Right lobe of liver (tissue), 6 donors: Measurements from ENCODE around the gene EXOC3L2. TPM values are rescaled to one million over a fixed set of nuclear protein-coding genes. Genes with fewer than 3 reads are reported as not detected.
"Not testable (repeated sequence)": the region's sequence is repeated elsewhere in the genome, so short reads cannot be mapped to it uniquely, and the experiment has no call there.

Experiments used
- ATAC-seq, 4 donors: fragments of 200-7000 bp; cut with Tn5 transposase; one replicate each; pipeline ENCODE4 v1.9.1; 2020; ENCODE audit warnings: mild to moderate bottlenecking in 4 of 4, moderate library complexity in 4 of 4
- DNase-seq, 3 donors: peaks; one replicate each; pipeline ENCODE4 v3.0.0-alpha.2; 2020
- H3K27ac ChIP-seq, 3 donors: fragments of 200-600 bp; one replicate each; pipeline ENCODE4 v1.8.0; 2022
- H3K27me3 ChIP-seq, 2 donors: fragments of 200-600 bp; one replicate each; pipeline ENCODE4 v1.8.0; 2022
- H3K36me3 ChIP-seq, 4 donors: fragments of 200-600 bp; sonication (generic) in 1 of 4; one replicate each; pipeline versions ENCODE4 v1.5.1 to v1.8.0; 2017 to 2022; ENCODE audit warnings: control low read depth in 1 of 4
- H3K4me1 ChIP-seq, 4 donors: fragments of 200-600 bp; sonication (generic) in 1 of 4; one replicate each; pipeline versions ENCODE4 v1.5.1 to v1.8.0; 2017 to 2022; ENCODE audit warnings: control low read depth in 1 of 4
- H3K4me3 ChIP-seq, 3 donors: fragments of 200-600 bp; one replicate each; pipeline ENCODE4 v1.8.0; 2022
- H3K9me3 ChIP-seq, 4 donors: fragments of 200-600 bp; sonication (generic) in 1 of 4; one replicate each; pipeline versions ENCODE4 v1.5.1 to v1.8.0; 2017 to 2022; ENCODE audit warnings: control low read depth in 1 of 4
- CTCF ChIP-seq, 4 donors: fragments of 200-600 bp in 3 of 4; fragments of 450-650 bp in 1 of 4; IDR thresholded peaks; one replicate each; pipeline versions ENCODE4 v1.5.1 to v1.8.0; 2016 to 2022; ENCODE audit warnings: antibody characterized with exemption in 4 of 4, mild to moderate bottlenecking in 2 of 4
- POLR2A ChIP-seq: fragments of 450-650 bp; IDR thresholded peaks from one replicate; pipeline ENCODE4 v1.6.1; 2017; ENCODE audit warnings: antibody characterized with exemption, mild to moderate bottlenecking
- WGBS: methylation state at CpG from one replicate; pipeline ENCODE4 v1.1.6; 2018; ENCODE audit warnings: low coverage, low lambda C conversion rate; ENCODE audit not compliant: insufficient coverage; ENCODE audit errors: missing lambda C conversion rate; 5-methylcytosine and 5-hydroxymethylcytosine counted together
- intact Hi-C, 2 donors: fragments of 100-400 bp; cut with DNase I; formaldehyde crosslinking; loops; one replicate each; pipeline versions ENCODE4 v1.11.2 to v1.14.1; 2022
- total RNA-seq, 6 experiments: library from RNA; depleted of rRNA in 2 of 6; stranded (reverse); fragments of >200 nt in 2 of 6; fragmentation: NEBNext Ultra II Directional in 3 of 6; extraction: Animal tissue kit (Norgen Biotek cat#: 25700) in 3 of 6; gene quantifications; one replicate each; pipeline versions ENCODE4 v1.1.0 to v1.2.4, GENCODE V29; 2016 to 2023
- donor health status: DM: no; HTN: yes; CAD: no.
- donor health status: DM: no; HTN: no; CAD: no.
- donor health status: DM: no; HTN: no; CAD: no.
- donor health status: DM: no; HTN: yes; CAD: no.
- donor health status: DM: no; HTN: yes; CAD: no.

EXOC3L2 gene
- total RNA-seq, 6 experiments from 2014 or later = 1.8 to 6.9 (median 4.4) TPM

- Histone ChIP-seq H3K27me3 (no peaks in the 10 kb centered on the region), H3K27ac (no peak overlapping the region), H3K4me1 (no peaks in the 10 kb centered on the region), H3K36me3 (no peaks in the 10 kb centered on the region), H3K4me3 (no peak overlapping the region), H3K9me3 (no peaks in the 10 kb centered on the region)
- no peak for TF ChIP-seq CTCF (IDR thresholded peaks at IDR 0.05)
- no peak for TF ChIP-seq POLR2A
- DNase-seq = no peak
- 100% methylated on average over 1 of the region's 25 CpGs for WGBS
- intact Hi-C loops = no loop called here
- ATAC-seq = no peak
Measured at GRCh38 chr19:45238556-45238955, 6.7 kb downstream of the EXOC3L2 start.

GRCh38 chr19:45235485-45235884 lies 9.7 kb downstream of the EXOC3L2 start:
- 11% methylated on average over 8 of the region's 8 CpGs for WGBS
- H3K4me3 ChIP-seq = no peak overlapping the region
- no peaks in the 10 kb centered on the region for H3K27me3 ChIP-seq
- H3K9me3 ChIP-seq = no peaks in the 10 kb centered on the region
- TF ChIP-seq POLR2A = no peak
- TF ChIP-seq CTCF (IDR thresholded peaks at IDR 0.05) = no peak
- no peaks in the 10 kb centered on the region for H3K4me1 ChIP-seq
- no peaks in the 10 kb centered on the region for H3K36me3 ChIP-seq
- ATAC-seq (peak; percentile 23 to 62 (median 28)), DNase-seq (no peak)
- intact Hi-C loops = no loop called here
- H3K27ac ChIP-seq = no peak overlapping the region

- intact Hi-C loops = no loop called here
- Histone ChIP-seq H3K36me3 (no peaks in the 10 kb centered on the region), H3K9me3 (no peaks in the 10 kb centered on the region), H3K4me3 (no peak overlapping the region), H3K4me1 (no peaks in the 10 kb centered on the region), H3K27me3 (no peaks in the 10 kb centered on the region), H3K27ac (no peak overlapping the region)
- 22% methylated on average over 13 of the region's 93 CpGs for WGBS
- ATAC-seq (peak in 2 of 4 donors; percentile 29 to 46), DNase-seq (no peak)
- TF ChIP-seq POLR2A (no peak), CTCF (IDR thresholded peaks at IDR 0.05) (no peak)
Measured at GRCh38 chr19:45234089-45234869, 10.9 kb downstream of the EXOC3L2 start.

- 41% methylated on average over 2 of the region's 3 CpGs for WGBS
- H3K4me3 ChIP-seq = no peak overlapping the region
- H3K27ac ChIP-seq = no peak overlapping the region
- no peaks in the 10 kb centered on the region for H3K27me3 ChIP-seq
- no peaks in the 10 kb centered on the region for H3K36me3 ChIP-seq
- intact Hi-C loops = no loop called here
- TF ChIP-seq CTCF (IDR thresholded peaks at IDR 0.05) (no peak), POLR2A (no peak)
- H3K4me1 ChIP-seq = no peaks in the 10 kb centered on the region
- ATAC-seq = peak in 2 of 4 donors; percentile 14
- H3K9me3 ChIP-seq = no peaks in the 10 kb centered on the region
- DNase-seq = no peak
Measured at GRCh38 chr19:45231891-45232290, 13.3 kb downstream of the EXOC3L2 start.

- WGBS = 72% methylated on average over 2 of the region's 2 CpGs
- H3K27me3 ChIP-seq, ATAC-seq, H3K4me1 ChIP-seq, intact Hi-C loops, H3K4me3 ChIP-seq, H3K27ac ChIP-seq, DNase-seq, H3K9me3 ChIP-seq, H3K36me3 ChIP-seq: not testable (repeated sequence)
Measured at GRCh38 chr19:45229056-45229455, 16.2 kb downstream of the EXOC3L2 start.
